K562 (cell line): ENCODE measurements around the gene HPGDS. TPM values are rescaled to one million over a fixed set of nuclear protein-coding genes. Genes with fewer than 3 reads are reported as not detected.

Source experiments
- ATAC-seq: fragments of 200-7000 bp; cut with Tn5 transposase; 3 replicates; pipeline ENCODE4 v1.9.1; 2020; ENCODE audit warnings: moderate library complexity
- BruUV-seq: library from RNA; stranded (reverse); fragments of 400-500 nt; replicated peaks from 2 replicates; lab custom pipeline; 2021; lab: Mats Ljungman, UMichigan
- CTCF ChIA-PET: fragments of 300-600 bp; formaldehyde crosslinking; extraction: SDS; loops from one replicate; lab custom pipeline; 2021; ENCODE audit warnings: low intra/inter-chr PET ratio; lab: Yijun Ruan, JAX
- POLR2A ChIA-PET: fragments of 300-600, 350-650 bp; sonication (Branson Sonifier 250); formaldehyde crosslinking; extraction: SDS; loops from one replicate; lab custom pipeline; 2021; ENCODE audit warnings: antibody characterized with exemption, inconsistent platforms; lab: Yijun Ruan, JAX
- DNase-seq, 4 experiments: peaks; one replicate each; pipeline versions ENCODE4 v3.0.0 to v3.0.0-alpha.2; 2011 to 2018; ENCODE audit warnings: low spot score in 3 of 4, mixed read lengths in 3 of 4; ENCODE audit errors: extremely low read depth in 1 of 4
- FAIRE-seq: peaks from 2 replicates; lab custom pipeline; 2011; peaks lifted over from hg19 to GRCh38; lab: Jason Lieb, UNC
- H2AFZ ChIP-seq: 2 replicates; pipeline ENCODE4 v1.6.0; 2011; ENCODE audit warnings: low read depth, low read length, control low read depth, inconsistent platforms
- H3K27ac ChIP-seq: fragments of 200-600 bp; 3 replicates; pipeline ENCODE4 v1.8.0; 2011; ENCODE audit warnings: low read depth, mild to moderate bottlenecking, control low read depth, inconsistent platforms, low read length, moderate library complexity, mixed read lengths; ENCODE audit errors: extremely low read depth
- H3K27me3 ChIP-seq, 2 experiments: fragments of 300-600 bp in 1 of 2; 2 replicates in 1 of 2; 3 replicates in 1 of 2; pipeline versions ENCODE4 v1.6.0 to v1.8.0; 2011; ENCODE audit warnings: inconsistent platforms in 2 of 2, low read length in 2 of 2, mild to moderate bottlenecking in 1 of 2, mixed read lengths in 1 of 2, moderate library complexity in 1 of 2; ENCODE audit not compliant: control insufficient read depth in 2 of 2, insufficient read depth in 2 of 2
- H3K36me3 ChIP-seq: fragments of 300-600 bp; 3 replicates; pipeline ENCODE4 v1.8.0; 2011; ENCODE audit warnings: mild to moderate bottlenecking, low read length, inconsistent platforms; ENCODE audit not compliant: control insufficient read depth, insufficient read depth
- H3K4me1 ChIP-seq, 2 experiments: fragments of 200-600 bp in 1 of 2; replicated peaks in 1 of 2; 2 replicates in 1 of 2; 3 replicates in 1 of 2; pipeline versions ENCODE4 v1.5.1 to v1.8.0; 2011; ENCODE audit warnings: inconsistent platforms in 2 of 2, low read length in 2 of 2, mild to moderate bottlenecking in 1 of 2, mixed read lengths in 1 of 2, moderate library complexity in 1 of 2; ENCODE audit not compliant: control insufficient read depth in 2 of 2, insufficient read depth in 2 of 2
- H3K4me2 ChIP-seq: 2 replicates; pipeline ENCODE4 v1.6.1; 2011; ENCODE audit warnings: low read length, control low read depth, inconsistent platforms, mixed read lengths; ENCODE audit not compliant: insufficient read depth
- H3K4me3 ChIP-seq: fragments of 200-600 bp; sonication (generic), shearing (Covaris generic); 2 replicates; pipeline ENCODE4 v1.5.1; 2016; ENCODE audit warnings: control low read depth, inconsistent platforms
- H3K79me2 ChIP-seq: fragments of 200-600 bp; 3 replicates; pipeline ENCODE4 v1.8.0; 2011; ENCODE audit warnings: low read length, inconsistent platforms; ENCODE audit not compliant: control insufficient read depth, insufficient read depth
- H3K9ac ChIP-seq, 2 experiments: 2 replicates each; pipeline versions ENCODE4 v1.6.0 to v1.6.1; 2011; ENCODE audit warnings: low read depth in 2 of 2, low read length in 2 of 2, control low read depth in 1 of 2, inconsistent platforms in 1 of 2, mild to moderate bottlenecking in 1 of 2, mixed read lengths in 1 of 2; ENCODE audit not compliant: insufficient read depth in 1 of 2
- H3K9me1 ChIP-seq: one replicate; pipeline ENCODE4 v1.6.0; 2011; ENCODE audit warnings: inconsistent platforms, mild to moderate bottlenecking, low read length, moderate library complexity; ENCODE audit not compliant: control insufficient read depth, insufficient read depth
- H3K9me3 ChIP-seq: replicated peaks from 2 replicates; pipeline ENCODE4 v1.5.1; 2011; ENCODE audit warnings: low read depth, low read length, inconsistent platforms; ENCODE audit not compliant: control insufficient read depth, insufficient read depth
- H4K20me1 ChIP-seq: replicated peaks from 2 replicates; pipeline ENCODE4 v1.6.1; 2011; ENCODE audit warnings: low read length, inconsistent platforms, mixed read lengths; ENCODE audit not compliant: control insufficient read depth, insufficient read depth
- BHLHE40 ChIP-seq: IDR thresholded peaks from 2 replicates; pipeline ENCODE4 v1.6.1; 2011; ENCODE audit warnings: low read length, improper control_type of control experiment
- CTBP1 ChIP-seq: fragments of 450-650 bp; IDR thresholded peaks from 2 replicates; pipeline ENCODE4 v1.6.1; 2016; ENCODE audit warnings: borderline replicate concordance
- FOXO4 ChIP-seq: fragments of 450-650 bp; formaldehyde crosslinking; IDR thresholded peaks from 2 replicates; pipeline ENCODE4 v1.4.0; 2020; ENCODE audit warnings: mild to moderate bottlenecking, moderate library complexity
- HEY1 ChIP-seq: fragments of 250-450 bp; sonication (Bioruptor Pico); IDR thresholded peaks from 2 replicates; pipeline ENCODE4 v1.5.0; 2020; ENCODE audit warnings: mild to moderate bottlenecking, moderate library complexity, borderline replicate concordance
- HOXB6 ChIP-seq: fragments of 250-450 bp; sonication (Bioruptor Pico); IDR thresholded peaks from 2 replicates; pipeline ENCODE4 v1.5.1; 2022; ENCODE audit warnings: mild to moderate bottlenecking, borderline replicate concordance
- JUNB ChIP-seq: fragments of 450-650 bp; formaldehyde crosslinking; conservative IDR thresholded peaks from 2 replicates; pipeline ENCODE4 v1.4.0; 2020; ENCODE audit warnings: mild to moderate bottlenecking
- MYC ChIP-seq, 2 experiments: fragments of 250-450 bp in 1 of 2; sonication (Bioruptor Pico) in 1 of 2; IDR thresholded peaks; 2 replicates each; pipeline versions ENCODE4 v1.5.1 to v1.6.1; 2012 to 2021; ENCODE audit warnings: low read depth in 2 of 2, borderline replicate concordance in 1 of 2, improper control_type of control experiment in 1 of 2, low read length in 1 of 2, mild to moderate bottlenecking in 1 of 2, moderate library complexity in 1 of 2
- NFE2L1 ChIP-seq: fragments of 450-650 bp; IDR thresholded peaks from 2 replicates; pipeline ENCODE4 v1.6.1; 2016; ENCODE audit warnings: missing genetic modification characterization, low read depth, mild to moderate bottlenecking, missing compliant biosample characterization, moderate library complexity, borderline replicate concordance
- SREBF1 ChIP-seq: fragments of 150-350 bp; IDR thresholded peaks from 2 replicates; pipeline ENCODE4 v1.6.1; 2014; ENCODE audit warnings: antibody characterized with exemption, low read depth, low read length, borderline replicate concordance
- SRSF1 ChIP-seq: fragments of 200-400 bp; formaldehyde crosslinking; IDR thresholded peaks from 2 replicates; pipeline ENCODE4 v1.6.1; 2017; ENCODE audit warnings: mild to moderate bottlenecking, low read depth, low read length, moderate library complexity
- XRCC5 ChIP-seq: fragments of 200-400 bp; formaldehyde crosslinking; IDR thresholded peaks from 2 replicates; pipeline ENCODE4 v1.6.1; 2017; ENCODE audit warnings: low read depth, mild to moderate bottlenecking, low read length
- ZNF592 ChIP-seq: fragments of 450-650 bp; IDR thresholded peaks from 2 replicates; pipeline ENCODE4 v1.6.1; 2017; ENCODE audit warnings: antibody characterized with exemption, mild to moderate bottlenecking
- WGBS: fragments of 100-300 bp; shearing (Covaris generic); methylation state at CpG from one replicate; pipeline ENCODE4 v1.1.6; 2016; ENCODE audit warnings: low coverage, mixed read lengths; ENCODE audit not compliant: insufficient coverage; ENCODE audit errors: missing lambda C conversion rate; 5-methylcytosine and 5-hydroxymethylcytosine counted together
- in situ Hi-C: fragments of 300-500 bp; cut with MboI; formaldehyde crosslinking; loops from 4 replicates; pipeline ENCODE4 v1.15.0; 2018; ENCODE audit warnings: inconsistent platforms, mixed read lengths
- intact Hi-C: fragments of 100-400 bp; cut with micrococcal nuclease; formaldehyde crosslinking; loops from 2 replicates; pipeline ENCODE4 v1.14.2; 2022
- polyA plus RNA-seq, 8 experiments: library from polyadenylated mRNA; depleted of rRNA in 4 of 8; stranded (reverse) in 5 of 8; unstranded in 3 of 8; fragments of >200 nt; fragmentation: Nextera tagmentation in 2 of 8; fragmentation: Illumina TruSeq in 1 of 8; extraction: Ambion mirVana in 2 of 8; extraction: Trizol in 1 of 8; gene quantifications; 2 replicates each; pipeline versions ENCODE4 v1.2.1 to v1.2.3, GENCODE V29; 2011 to 2014; ENCODE audit warnings: inconsistent platforms in 1 of 8, missing spikeins in 1 of 8
- total RNA-seq, 7 experiments: library from RNA; depleted of rRNA in 6 of 7; stranded (reverse); fragments of >200 nt in 6 of 7; fragmentation: Illumina TruSeq in 2 of 7; extraction: Trizol in 2 of 7; gene quantifications; 2 replicates each; pipeline versions ENCODE4 v1.2.1 to v1.2.3, GENCODE V29; 2011 to 2021; ENCODE audit warnings: low replicate concordance in 1 of 7

HPGDS gene
- total and polyA plus RNA-seq, 9 of the 15 experiments (the other 6 are each of a cell fraction or from before 2014, with no cell fraction given) = 0.07 to 0.36 (median 0.14) TPM; not detected in 4

- BruUV-seq = no TSS peak
- no peak for DNase-seq
- Histone ChIP-seq H3K36me3 (no peaks in the 10 kb centered on the region), H3K4me1 (peaks cover 0 to 3% of the 10 kb centered on the region in 2 experiments; a peak in 2 of 5 replicates), H3K9me3 (no peaks in the 10 kb centered on the region), H3K4me2 (no peak overlapping the region), H3K79me2 (no peaks in the 10 kb centered on the region), H2AFZ (0 out of 2 replicates have a peak overlapping the region, but pooled peaks have one; percentile 22), H3K9ac (no peak overlapping the region), H4K20me1 (no peaks in the 10 kb centered on the region), H3K27ac (no peak overlapping the region), H3K4me3 (no peak overlapping the region), H3K27me3 (no peaks in the 10 kb centered on the region), H3K9me1 (no peaks in the 10 kb centered on the region)
- intact Hi-C loops (loop anchor here (2.0 to 10.0 kb wide), 3 partner anchors 42 to 595 kb away; no protein-coding TSS in a partner anchor), in situ Hi-C loops (no loop called here)
- ChIA-PET CTCF (interaction anchor here (1.7 kb wide), 1 partner anchor 57 kb away, joined by 6 read pairs; no protein-coding TSS in a partner anchor), POLR2A (interaction anchor here (0.5 kb wide), 1 partner anchor 390 kb away, joined by 4 read pairs; no protein-coding TSS in a partner anchor)
- WGBS = 35% methylated on average over 5 of the region's 5 CpGs
- FAIRE-seq = no peak
- ATAC-seq = no peak
- TF ChIP-seq HOXB6 (CRISPR knock-in tag) (no peak), ZNF592 (no peak), NFE2L1 (tag) (no peak), MYC (IDR thresholded peaks at IDR 0.05; ENCODE audit: low read depth, low read length) (no peak), MYC (CRISPR knock-in tag; IDR thresholded peaks at IDR 0.05; ENCODE audit: borderline replicate concordance, low read depth) (no peak), XRCC5 (no peak), SRSF1 (no peak), CTBP1 (no peak), BHLHE40 (no peak), HEY1 (CRISPR knock-in tag) (no peak), JUNB (no peak), FOXO4 (CRISPR knock-in tag) (no peak), SREBF1 (no peak)
Measured at GRCh38 chr4:94389595-94390267, 47.1 kb upstream of the HPGDS start.
